Measurements from ENCODE around the gene TBC1D10A.

DNA sequence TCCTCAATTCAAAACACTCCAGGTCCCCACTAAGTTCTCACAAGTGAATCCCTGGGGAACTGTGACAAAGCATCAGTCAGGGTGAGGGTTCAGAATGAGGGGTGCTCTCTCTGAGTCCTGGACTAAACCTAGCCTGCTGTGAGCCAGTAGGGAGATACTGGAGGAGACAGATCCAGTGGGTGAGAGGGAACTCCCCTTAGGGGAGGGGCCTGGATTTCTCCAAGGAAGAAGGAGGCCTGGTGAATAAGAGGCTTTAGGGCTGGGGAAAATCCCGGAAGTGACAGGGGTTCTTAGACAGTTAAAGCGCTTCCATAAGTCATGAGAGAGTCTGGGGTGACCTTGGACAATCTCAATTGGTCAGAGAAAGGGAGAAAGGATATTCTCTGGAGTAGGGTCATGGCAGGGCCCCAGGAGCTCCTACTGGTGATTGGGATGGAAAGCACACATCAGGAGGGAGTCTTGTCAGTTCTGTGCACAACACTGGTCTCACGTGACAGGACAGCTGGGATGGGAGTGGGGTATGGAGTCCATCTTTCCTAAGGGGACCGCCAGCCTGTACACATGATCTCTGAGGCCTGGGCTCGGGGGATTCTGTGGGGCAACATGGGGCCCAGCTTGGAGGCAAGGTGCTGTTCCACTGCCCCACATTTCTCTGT is 1.5 kb downstream of the TBC1D10A start:
- TF ChIP-seq CTCF (IDR thresholded peaks at IDR 0.05) (no peak), POLR2A (IDR thresholded peaks at IDR 0.05) (peak in 1 of 2 donors; percentile 25)
